A549 (cell line): ENCODE data around the gene MAST2.

ENCODE experiments used
- BHLHE40 ChIP-seq: IDR thresholded peaks from 2 replicates; pipeline ENCODE4 v1.6.1; 2012; ENCODE audit warnings: low read depth, low read length, inconsistent platforms
- TF ChIP-seq, protein P1 (sequence below): fragments of >200 bp; sonication (Bioruptor Twin); formaldehyde crosslinking; IDR thresholded peaks from 3 replicates; pipeline ENCODE4 v1.5.1; 2016

DNA sequence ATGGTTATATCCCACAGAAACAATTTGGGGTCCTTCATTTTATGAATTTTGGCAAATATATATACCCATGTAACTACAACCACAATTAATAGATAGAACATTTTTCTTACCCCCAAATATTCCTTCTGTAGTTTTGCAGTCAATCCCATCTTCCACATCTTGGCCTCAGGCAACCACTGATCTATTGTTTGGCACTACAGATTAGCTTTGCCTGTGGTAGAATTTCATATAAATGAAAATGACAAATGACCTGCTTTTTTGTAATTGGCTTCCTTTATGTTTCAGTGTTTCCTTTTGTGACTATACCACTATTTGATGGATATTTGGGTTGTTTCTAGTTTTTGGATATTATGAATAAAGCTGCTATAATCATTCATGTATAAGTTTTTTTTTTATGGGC, 91.5 kb downstream of the MAST2 start:
- TF ChIP-seq, protein P1, sequence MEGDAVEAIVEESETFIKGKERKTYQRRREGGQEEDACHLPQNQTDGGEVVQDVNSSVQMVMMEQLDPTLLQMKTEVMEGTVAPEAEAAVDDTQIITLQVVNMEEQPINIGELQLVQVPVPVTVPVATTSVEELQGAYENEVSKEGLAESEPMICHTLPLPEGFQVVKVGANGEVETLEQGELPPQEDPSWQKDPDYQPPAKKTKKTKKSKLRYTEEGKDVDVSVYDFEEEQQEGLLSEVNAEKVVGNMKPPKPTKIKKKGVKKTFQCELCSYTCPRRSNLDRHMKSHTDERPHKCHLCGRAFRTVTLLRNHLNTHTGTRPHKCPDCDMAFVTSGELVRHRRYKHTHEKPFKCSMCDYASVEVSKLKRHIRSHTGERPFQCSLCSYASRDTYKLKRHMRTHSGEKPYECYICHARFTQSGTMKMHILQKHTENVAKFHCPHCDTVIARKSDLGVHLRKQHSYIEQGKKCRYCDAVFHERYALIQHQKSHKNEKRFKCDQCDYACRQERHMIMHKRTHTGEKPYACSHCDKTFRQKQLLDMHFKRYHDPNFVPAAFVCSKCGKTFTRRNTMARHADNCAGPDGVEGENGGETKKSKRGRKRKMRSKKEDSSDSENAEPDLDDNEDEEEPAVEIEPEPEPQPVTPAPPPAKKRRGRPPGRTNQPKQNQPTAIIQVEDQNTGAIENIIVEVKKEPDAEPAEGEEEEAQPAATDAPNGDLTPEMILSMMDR: no peak
- no peak for TF ChIP-seq BHLHE40
